Thoracic aorta (tissue), 2 donors: ENCODE results near the gene MTHFD1L. TPM values are rescaled to one million over a fixed set of nuclear protein-coding genes. Genes with fewer than 3 reads are reported as not detected.
"Not testable (repeated sequence)": the region's sequence is repeated elsewhere in the genome, so short reads cannot be mapped to it uniquely, and the experiment has no call there.

Experiments used
- ATAC-seq: fragments of 150-250 bp; one replicate; pipeline ENCODE4 v1.8.0; 2017; ENCODE audit warnings: low read depth; ENCODE audit not compliant: insufficient number of reproducible peaks, low FRiP score
- DNase-seq: peaks from one replicate; pipeline ENCODE4 v3.0.0-alpha.2; 2020; ENCODE audit warnings: low spot score
- H3K27ac ChIP-seq, 2 donors: fragments of 200-600 bp; sonication (generic); 1 replicate in 1 of 2; 2 replicates in 1 of 2; pipeline ENCODE4 v1.5.1; 2016; ENCODE audit warnings: mild to moderate bottlenecking in 2 of 2, moderate library complexity in 2 of 2
- H3K27me3 ChIP-seq: fragments of 200-600 bp; sonication (generic); replicated peaks from 2 replicates; pipeline ENCODE4 v1.6.0; 2016; ENCODE audit warnings: mild to moderate bottlenecking; ENCODE audit not compliant: insufficient read depth
- H3K36me3 ChIP-seq: fragments of 200-600 bp; sonication (generic); one replicate; pipeline ENCODE4 v1.5.1; 2016
- H3K4me1 ChIP-seq, 2 donors: fragments of 200-600 bp; sonication (generic); 1 replicate in 1 of 2; 2 replicates in 1 of 2; pipeline versions ENCODE4 v1.5.1 to v1.6.0; 2016; ENCODE audit warnings: low read depth in 2 of 2, mild to moderate bottlenecking in 1 of 2; ENCODE audit not compliant: control insufficient read depth in 1 of 2
- H3K4me3 ChIP-seq: fragments of 200-600 bp; sonication (generic); 2 replicates; pipeline ENCODE4 v1.5.1; 2016; ENCODE audit warnings: mild to moderate bottlenecking
- H3K9me3 ChIP-seq: fragments of 200-600 bp; sonication (generic); 2 replicates; pipeline ENCODE4 v1.5.1; 2016
- total RNA-seq, 2 donors: library from RNA; depleted of rRNA; stranded (reverse); fragments of >200 nt; gene quantifications; one replicate each; pipeline versions ENCODE4 v1.1.0 to v1.2.3, GENCODE V29; 2016
- TF ChIP-seq, protein P1 (sequence below): fragments of 200-600 bp; sonication (generic); IDR thresholded peaks from one replicate; pipeline ENCODE4 v1.5.1; 2019; ENCODE audit warnings: antibody characterized with exemption

MTHFD1L gene
- total RNA-seq = 10 to 100 TPM; 52.8 to 77.3 TPM

GRCh38 chr6:150865406-150866146 is at the start of gene MTHFD1L:
TSS of gene MTHFD1L (plus strand) at chr6:150865702. CDS start at chr6:150865823, 121 bp downstream.
- TF ChIP-seq, protein P1, sequence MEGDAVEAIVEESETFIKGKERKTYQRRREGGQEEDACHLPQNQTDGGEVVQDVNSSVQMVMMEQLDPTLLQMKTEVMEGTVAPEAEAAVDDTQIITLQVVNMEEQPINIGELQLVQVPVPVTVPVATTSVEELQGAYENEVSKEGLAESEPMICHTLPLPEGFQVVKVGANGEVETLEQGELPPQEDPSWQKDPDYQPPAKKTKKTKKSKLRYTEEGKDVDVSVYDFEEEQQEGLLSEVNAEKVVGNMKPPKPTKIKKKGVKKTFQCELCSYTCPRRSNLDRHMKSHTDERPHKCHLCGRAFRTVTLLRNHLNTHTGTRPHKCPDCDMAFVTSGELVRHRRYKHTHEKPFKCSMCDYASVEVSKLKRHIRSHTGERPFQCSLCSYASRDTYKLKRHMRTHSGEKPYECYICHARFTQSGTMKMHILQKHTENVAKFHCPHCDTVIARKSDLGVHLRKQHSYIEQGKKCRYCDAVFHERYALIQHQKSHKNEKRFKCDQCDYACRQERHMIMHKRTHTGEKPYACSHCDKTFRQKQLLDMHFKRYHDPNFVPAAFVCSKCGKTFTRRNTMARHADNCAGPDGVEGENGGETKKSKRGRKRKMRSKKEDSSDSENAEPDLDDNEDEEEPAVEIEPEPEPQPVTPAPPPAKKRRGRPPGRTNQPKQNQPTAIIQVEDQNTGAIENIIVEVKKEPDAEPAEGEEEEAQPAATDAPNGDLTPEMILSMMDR = no peak
- H3K27me3 ChIP-seq = no peaks in the 10 kb centered on the region
- peak; percentile 54 for ATAC-seq
- DNase-seq = peak; percentile 68
- no peaks in the 10 kb centered on the region for H3K36me3 ChIP-seq
- peak within 1 kb of the TSS; percentile 97 for H3K27ac ChIP-seq
- peaks cover 0 to 19% of the 10 kb centered on the region in 2 donors for H3K4me1 ChIP-seq
- H3K4me3 ChIP-seq = peak within 1 kb of the TSS; percentile 98
- no peaks in the 10 kb centered on the region for H3K9me3 ChIP-seq

DNA sequence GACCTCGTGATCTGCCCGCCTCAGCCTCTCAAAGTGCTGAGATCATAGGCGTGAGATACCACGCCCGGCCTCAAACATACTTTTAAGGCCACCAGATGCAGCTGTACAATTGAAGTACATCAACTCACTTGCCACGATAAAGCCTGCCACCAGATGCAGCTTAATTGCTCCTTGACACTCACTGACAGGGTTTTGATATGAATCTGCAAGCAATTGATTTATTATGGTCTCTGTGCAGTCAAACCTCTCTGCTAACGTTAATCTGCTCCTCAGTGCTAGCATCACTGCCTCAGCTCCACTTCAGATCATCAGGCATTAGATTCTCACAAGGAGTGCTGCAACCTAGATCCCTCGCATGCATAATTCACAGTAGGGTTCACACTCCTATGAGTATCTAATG is 48.9 kb upstream of the MTHFD1L start:
- not testable (repeated sequence) for DNase-seq, H3K27ac ChIP-seq, H3K36me3 ChIP-seq, H3K27me3 ChIP-seq, ATAC-seq, H3K9me3 ChIP-seq, H3K4me1 ChIP-seq, H3K4me3 ChIP-seq

DNA sequence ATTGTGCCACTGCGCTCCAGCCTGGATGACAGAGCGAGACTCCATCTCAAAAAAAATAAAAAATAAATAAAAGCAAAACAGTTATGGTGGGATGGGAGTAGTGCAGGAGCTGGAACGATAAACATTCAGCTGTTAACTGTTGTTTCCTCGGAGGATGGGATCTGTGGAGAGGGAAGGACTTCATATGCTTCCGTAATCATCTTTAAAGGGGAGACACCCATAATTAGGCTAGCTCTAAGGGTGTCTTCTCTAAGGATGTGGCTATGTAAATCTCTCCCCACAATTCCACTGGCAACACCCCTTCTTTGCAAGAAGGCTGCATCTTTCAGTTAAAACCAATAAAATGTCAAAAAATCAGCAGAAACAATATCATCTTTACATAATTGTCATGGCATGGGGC is 42.6 kb upstream of the MTHFD1L start:
- Histone ChIP-seq H3K4me1 (no peaks in the 10 kb centered on the region), H3K27me3 (no peaks in the 10 kb centered on the region), H3K9me3 (no peaks in the 10 kb centered on the region), H3K36me3 (no peaks in the 10 kb centered on the region), H3K27ac (no peak overlapping the region), H3K4me3 (no peak overlapping the region)
- no peak for DNase-seq
- TF ChIP-seq, protein P1 = no peak
- no peak for ATAC-seq

GRCh38 chr6:150826788-150827187 is 38.7 kb upstream of the MTHFD1L start:
- no peak overlapping the region for H3K27ac ChIP-seq
- H3K4me3 ChIP-seq = no peak overlapping the region
- DNase-seq (no peak), ATAC-seq (no peak)
- no peaks in the 10 kb centered on the region for H3K27me3 ChIP-seq
- H3K4me1 ChIP-seq = no peaks in the 10 kb centered on the region
- TF ChIP-seq, protein P1 = no peak
- H3K9me3 ChIP-seq = no peaks in the 10 kb centered on the region
- H3K36me3 ChIP-seq = no peaks in the 10 kb centered on the region

GRCh38 chr6:150828107-150828506 is 37.4 kb upstream of the MTHFD1L start:
- not testable (repeated sequence) for ATAC-seq, H3K4me3 ChIP-seq, H3K27me3 ChIP-seq, DNase-seq, H3K4me1 ChIP-seq, H3K9me3 ChIP-seq, H3K36me3 ChIP-seq, H3K27ac ChIP-seq

DNA sequence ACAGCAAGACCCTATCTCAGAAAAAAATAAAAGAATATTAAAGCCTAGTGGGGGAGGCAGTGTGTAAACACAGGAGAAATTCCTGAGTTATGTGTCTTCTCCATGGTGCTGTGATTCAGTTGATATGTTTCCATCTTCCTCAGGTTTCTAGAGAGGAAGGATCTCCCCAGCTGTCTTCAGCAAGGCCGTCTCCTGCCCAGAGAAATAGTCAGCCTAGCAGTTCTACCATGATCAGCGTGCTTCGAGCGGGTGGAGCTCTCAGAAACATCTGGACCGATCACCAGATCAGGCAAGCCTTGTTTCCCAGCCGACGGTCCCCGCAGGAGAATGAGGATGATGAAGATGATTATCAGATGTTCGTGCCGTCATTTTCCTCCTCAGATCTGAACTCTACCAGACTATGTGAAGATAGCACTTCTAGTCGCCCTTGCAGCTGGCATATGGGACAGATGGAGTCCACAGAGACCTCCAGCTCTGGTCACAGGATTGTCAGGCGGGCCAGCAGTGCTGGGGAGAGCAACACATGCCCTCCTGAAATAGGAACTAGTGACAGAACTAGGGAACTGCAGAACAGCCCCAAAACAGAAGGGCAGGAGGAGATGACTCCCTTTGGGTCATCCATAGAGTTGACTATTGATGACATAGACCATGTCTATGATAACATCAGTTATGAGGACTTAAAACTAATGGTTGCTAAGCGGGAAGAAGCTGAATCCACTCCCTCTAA is 34.9 kb upstream of the MTHFD1L start:
- Histone ChIP-seq H3K27ac (no peak overlapping the region), H3K4me1 (no peaks in the 10 kb centered on the region), H3K4me3 (no peak overlapping the region), H3K27me3 (no peaks in the 10 kb centered on the region), H3K9me3 (no peaks in the 10 kb centered on the region), H3K36me3 (no peaks in the 10 kb centered on the region)
- ATAC-seq = no peak
- TF ChIP-seq, protein P1 = no peak
- no peak for DNase-seq
